Stimulated activated CD4-positive, alpha-beta T cell treated with anti-CD3 and anti-CD28 coated beads, Interleukin-15, amount 100 ng/mL, for 24 hours (primary cell): ENCODE results near the gene CXCL17.
A peak's percentile ranks its signal among the peaks of the same experiment; 100 is the strongest.
"Not testable (repeated sequence)": the region's sequence is repeated elsewhere in the genome, so short reads cannot be mapped to it uniquely, and the experiment has no call there.

Source experiments
- DNase-seq: peaks from one replicate; pipeline ENCODE4 v3.0.0-alpha.2; 2020

The CXCL17 gene

GRCh38 chr19:42465827-42466280, 23.1 kb upstream of the CXCL17 start:
- no peak for DNase-seq

DNA sequence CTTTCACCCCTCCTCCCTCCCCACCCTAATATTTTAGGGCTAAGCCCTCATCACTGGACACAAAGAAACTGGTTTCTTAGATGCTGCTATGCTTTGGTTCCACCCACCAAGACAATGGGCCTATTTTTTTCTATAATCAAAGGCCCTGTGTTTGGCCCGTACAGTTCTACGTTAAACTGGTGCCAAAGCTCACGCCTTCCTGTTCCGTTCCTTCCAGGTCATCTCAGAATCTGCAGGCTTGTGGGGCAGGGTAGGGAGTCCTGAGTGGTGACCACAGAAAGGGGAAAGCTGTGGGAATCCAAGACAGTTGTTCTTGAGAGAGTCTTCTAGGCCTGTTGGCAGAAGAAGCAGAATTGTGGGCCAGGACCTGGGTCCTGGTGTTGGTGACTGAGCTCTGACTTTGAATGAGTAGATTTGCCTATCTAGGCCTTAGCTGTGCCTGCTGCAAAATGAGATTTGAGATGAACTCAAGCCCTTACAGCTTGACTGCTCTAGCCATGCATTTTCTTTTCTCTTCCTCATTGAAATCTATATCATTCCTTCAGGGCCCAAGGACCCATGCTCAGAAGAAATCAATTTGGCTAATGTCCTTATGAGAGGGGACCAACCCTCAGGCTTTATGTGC, 19.1 kb upstream of the CXCL17 start:
- DNase-seq: no peak

DNA sequence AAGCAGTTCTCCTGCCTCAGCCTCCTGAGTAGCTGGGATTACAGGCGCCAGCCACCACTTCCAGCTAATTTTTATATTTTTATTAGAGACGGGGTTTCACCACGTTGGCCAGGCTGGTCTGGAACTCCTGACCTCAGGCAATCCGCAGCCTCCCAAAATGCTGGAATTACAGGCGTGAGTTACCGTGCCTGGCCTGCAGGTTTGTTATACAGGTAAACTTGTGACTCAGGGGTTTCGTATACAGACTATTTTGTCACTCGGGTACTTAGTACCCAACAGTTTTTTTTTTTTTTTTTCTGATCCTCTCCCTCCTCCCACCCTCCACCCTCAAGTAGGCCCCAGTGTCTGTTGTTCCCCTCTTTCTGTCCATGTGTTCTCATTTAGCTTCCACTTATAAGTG, 18.5 kb upstream of the CXCL17 start:
- DNase-seq: not testable (repeated sequence)

GRCh38 chr19:42459926-42460325, 17.2 kb upstream of the CXCL17 start:
- no peak for DNase-seq

DNA sequence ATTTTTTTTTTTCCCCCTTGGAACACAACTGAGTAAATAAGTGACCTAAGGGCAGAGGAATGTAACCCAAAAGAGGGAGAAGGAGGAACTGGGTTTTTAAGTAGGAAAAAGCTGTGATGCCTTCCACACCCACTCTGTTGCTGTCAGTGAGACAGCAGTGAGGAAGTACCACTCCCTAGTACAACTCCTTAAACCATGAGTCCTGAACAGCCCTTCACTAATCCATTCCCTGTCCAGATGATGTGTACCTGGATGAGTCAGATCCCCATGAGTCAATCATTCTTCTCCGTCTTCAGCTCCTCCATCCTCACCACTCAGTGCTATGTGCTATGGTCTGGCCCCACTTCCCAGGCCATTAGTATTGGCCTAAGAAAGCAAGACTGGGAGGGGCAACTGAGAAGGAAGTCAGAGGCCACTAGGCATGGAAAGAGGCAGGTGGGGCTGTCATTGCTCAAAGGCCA, 12.9 kb upstream of the CXCL17 start:
- DNase-seq: no peak

DNA sequence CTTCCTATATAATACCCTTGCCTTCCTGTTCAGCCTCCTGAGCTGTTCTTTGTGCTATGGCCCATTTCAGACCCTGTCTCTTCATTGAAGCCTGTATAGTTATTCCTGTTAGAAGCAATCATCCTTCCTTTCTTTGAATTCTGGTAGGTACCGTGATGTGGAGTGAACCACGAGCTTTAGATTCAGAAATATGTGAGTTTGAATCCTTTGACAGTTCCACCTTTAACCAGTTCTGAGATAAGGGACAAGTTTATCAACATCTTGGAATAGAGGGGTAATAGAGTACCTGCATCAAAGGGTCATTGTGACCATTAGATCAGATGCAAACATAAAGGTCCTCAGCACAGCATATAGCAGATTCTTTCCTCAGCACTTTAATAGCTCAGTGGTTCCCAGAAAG, 12.3 kb upstream of the CXCL17 start:
- no peak for DNase-seq

- no peak for DNase-seq
Measured at GRCh38 chr19:42452590-42452989, 9.8 kb upstream of the CXCL17 start.

DNA sequence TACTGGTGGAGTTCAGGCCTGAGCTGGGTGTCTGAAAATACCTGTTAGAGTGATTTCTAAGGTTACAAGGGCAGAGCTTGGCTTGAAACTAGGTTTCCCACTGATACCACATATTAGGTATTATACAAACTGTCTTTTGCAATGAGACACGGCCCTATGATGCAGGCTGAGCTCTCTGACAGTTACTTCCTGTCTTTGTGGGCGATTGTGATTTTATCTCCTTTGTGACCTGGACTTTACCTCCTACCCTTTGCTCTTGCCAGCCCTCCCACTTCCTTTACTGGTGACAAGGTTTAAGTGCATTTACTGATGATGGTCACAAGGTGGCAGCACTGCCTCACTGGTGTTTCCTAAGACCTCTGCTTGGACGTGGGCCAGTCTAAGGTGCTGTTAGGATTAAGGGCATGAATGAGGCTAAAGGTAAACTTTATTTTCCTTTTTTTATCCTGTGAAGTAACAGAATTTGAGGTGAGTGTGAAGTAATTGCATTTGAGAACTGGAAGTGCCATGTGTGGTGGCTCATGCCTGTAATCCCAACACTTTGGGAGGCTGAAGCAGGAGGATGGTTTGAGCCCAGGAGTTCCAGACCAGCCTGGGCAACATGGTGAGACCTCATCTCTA, 7.7 kb upstream of the CXCL17 start:
- DNase-seq: peak; percentile 80

GRCh38 chr19:42448306-42448705, 5.6 kb upstream of the CXCL17 start:
- DNase-seq: not testable (repeated sequence)

GRCh38 chr19:42445948-42446347, 3.2 kb upstream of the CXCL17 start:
- DNase-seq: no peak

DNA sequence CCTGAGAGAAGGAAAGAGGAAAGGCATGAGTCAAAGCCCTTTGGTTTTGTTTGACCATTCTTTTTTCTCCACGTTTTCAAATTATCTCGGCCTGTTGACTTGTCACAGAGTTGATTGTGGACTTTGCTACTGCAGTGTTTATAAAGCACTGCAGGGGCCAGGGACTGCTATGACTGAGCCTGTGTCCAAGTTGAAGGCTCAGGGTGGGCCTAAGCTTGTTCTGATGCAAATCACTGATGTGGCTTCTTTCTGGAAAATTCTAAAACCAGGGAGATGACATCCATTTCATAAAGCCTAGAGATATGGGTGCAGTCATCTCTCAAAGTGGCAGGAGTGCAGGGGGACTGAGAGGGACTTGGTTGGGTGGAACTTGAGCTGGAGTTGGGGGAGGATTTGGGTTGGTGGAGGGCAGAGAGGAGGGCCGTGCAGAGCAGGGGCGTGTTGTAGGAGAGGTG, 1.2 kb upstream of the CXCL17 start:
- DNase-seq: no peak

DNA sequence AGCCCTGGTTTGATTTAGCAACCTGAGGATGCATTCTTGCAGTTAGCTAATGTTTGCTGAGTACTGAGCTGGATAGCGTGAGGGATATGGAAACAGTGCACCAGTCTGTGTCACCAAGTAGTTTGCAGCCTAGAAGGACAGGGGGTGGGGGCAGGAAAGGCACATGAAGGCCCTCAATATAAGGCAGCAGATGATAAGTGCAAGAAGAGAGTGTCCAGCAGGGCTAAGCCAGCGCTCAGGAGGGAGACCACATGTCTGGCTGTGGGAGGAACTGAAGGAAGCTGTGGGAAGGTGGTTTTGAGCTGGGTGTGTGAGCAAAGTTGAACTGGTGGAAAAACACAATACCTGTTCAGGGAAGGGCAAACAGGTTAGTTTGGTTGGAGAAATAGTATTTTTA, 1.7 kb downstream of the CXCL17 start:
- no peak for DNase-seq

GRCh38 chr19:42440357-42441048, 2.2 kb downstream of the CXCL17 start:
- peak; percentile 88 for DNase-seq

DNA sequence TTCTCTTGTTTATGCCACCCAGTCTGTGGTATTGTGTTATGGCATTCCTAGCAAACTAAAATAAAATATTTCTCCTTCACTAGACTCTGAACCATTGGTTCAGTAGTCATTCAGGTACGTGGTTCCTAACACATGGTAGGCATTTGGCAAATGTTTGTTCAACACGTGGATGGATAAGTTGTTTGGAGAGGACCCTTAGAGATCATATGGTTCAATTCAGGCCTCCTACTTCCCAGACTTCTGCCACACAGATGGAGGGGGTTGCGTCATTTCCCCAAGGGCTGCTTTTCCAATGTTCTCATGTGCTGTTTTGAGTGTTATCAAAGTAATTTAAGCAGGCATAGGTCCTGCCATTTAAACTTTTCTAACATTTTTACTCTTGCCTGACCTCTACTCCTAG, 6.7 kb downstream of the CXCL17 start:
- no peak for DNase-seq

DNA sequence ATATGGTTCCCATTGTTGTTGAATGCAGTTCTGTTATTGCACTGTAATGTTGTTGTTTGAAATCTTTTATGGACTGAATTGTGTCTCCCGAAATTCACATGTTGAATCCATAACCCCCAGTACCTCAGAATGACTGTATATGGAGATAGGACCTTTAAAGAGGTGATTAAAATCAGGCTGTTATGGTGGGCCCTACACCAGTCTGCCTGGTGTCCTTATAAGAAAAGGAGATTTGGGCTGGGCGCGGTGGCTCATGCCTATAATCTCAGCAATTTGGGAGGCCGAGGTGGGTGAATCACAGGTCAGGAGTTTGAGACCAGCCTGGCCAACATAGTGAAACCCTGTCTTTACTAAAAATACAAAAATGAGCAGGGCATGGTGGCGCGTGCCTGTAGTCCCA, 7.4 kb downstream of the CXCL17 start:
- no peak for DNase-seq

GRCh38 chr19:42433503-42434260, 9.1 kb downstream of the CXCL17 start:
- DNase-seq: peak; percentile 74

GRCh38 chr19:42431486-42431885, 11.3 kb downstream of the CXCL17 start:
- DNase-seq: no peak

DNA sequence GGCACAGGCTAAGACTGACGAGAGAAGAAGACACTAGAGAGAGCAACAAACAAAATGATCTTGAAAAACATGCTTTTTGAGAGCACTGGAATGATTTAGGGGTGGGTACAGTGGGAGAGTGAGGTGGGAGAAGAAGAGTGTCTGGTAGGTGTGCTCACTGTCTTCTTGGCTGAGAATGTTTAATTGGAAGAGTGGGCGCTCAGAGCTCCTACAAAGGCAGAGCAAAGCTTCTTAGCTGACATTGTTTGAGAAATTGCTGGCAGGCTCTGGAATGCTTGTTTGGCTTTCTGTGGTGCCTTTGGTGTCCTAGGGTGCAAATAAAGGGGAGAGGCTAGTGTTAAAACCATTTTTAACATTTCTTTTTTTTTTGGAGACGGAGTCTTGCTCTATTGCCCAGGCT, 14.1 kb downstream of the CXCL17 start:
- DNase-seq: no peak

- no peak for DNase-seq
Measured at GRCh38 chr19:42427313-42427712, 15.4 kb downstream of the CXCL17 start, which contains the start of gene LIPE. LIPE (minus strand) TSS chr19:42427388; CDS start chr19:42427149, 239 bp downstream.

- DNase-seq: no peak
Measured at GRCh38 chr19:42426643-42427042, 16.1 kb downstream of the CXCL17 start.

DNA sequence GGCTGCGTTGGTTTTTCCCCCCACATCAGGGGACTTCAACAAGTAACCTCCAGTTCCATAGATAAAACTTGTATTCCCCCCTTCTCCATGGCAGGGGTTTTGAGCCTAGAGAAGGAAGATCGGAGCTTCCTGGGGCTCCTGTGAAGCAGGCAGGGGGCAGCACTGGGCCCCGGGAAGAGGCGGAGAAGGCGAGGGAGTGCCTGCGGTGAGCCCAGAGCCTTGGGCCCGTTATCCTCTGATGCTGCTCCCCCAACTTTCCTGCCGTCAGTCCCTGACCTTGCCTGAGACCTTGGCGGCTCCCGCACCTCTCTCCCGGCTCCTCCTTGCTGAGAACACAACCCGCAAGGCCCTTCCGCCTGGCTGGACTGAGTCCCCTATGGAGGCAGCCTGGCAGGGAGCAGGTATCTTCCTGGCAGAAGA, 18.0 kb downstream of the CXCL17 start:
- no peak for DNase-seq

GRCh38 chr19:42424345-42424707, 18.4 kb downstream of the CXCL17 start:
- no peak for DNase-seq
